Measurements from ENCODE around the gene TMCC2.
"Not testable (repeated sequence)": the region's sequence is repeated elsewhere in the genome, so short reads cannot be mapped to it uniquely, and the experiment has no call there.

TMCC2 gene

DNA sequence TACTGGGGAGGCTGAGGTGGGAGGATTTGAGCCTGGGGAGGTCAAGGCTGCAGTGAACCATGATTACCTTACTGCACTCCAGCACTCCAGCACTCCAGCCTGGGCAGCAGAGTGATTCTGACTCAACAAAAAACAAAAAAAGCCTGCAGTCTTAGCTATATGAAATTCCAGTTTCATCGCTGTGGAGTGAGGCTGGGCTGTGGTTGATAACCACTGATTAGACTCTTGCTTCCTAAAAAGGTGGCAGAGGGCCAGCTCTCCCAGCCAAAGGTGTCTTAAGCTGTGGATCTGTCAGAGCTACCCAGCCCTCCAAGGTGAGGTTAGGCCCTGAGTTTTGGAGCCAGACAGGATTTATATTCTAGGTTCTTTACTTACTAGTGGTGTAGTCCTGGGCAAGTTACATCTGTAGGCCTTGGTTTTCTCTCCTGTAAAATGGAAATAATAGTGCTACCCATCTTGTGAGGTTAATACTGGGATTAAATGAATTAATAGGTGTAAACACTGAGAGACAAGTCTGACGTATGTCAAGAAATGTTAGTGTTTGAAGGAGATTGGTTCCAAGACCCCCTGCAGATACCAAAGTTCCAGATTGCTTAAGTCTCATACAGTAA lies 35.9 kb downstream of the TMCC2 start:
- DNase-seq = no peak

- DNase-seq = no peak
Measured at GRCh38 chr1:205266611-205267305, 39.0 kb downstream of the TMCC2 start.

DNA sequence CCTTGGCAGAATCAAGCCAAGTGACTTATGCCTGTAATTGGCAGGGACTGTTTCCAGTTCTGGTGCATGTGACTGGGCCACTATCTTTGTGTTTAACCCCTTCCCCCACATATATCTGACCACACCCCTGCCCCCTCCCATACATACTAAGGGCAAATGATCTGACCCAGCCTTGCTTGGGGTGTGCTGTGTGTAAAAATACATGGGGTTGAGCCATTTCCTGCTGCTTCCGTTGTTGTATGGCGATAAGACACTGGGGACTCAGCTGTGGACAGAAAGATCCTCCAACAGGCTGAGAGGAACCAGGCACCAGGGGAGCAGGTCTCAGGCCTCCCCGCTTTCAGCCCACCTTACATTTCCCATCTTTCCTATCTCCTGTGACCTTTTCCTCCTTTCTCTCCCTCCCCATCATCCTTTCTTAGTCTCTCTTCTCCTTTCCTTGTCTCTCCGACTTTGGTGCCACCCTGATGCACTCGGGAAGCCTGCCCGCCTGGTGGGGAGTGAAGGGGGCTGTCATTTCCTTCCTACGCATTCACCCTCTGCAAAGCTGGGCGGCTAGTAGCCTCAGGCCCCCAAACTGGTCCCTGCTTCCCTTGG lies 39.7 kb downstream of the TMCC2 start:
- no peak for DNase-seq

DNA sequence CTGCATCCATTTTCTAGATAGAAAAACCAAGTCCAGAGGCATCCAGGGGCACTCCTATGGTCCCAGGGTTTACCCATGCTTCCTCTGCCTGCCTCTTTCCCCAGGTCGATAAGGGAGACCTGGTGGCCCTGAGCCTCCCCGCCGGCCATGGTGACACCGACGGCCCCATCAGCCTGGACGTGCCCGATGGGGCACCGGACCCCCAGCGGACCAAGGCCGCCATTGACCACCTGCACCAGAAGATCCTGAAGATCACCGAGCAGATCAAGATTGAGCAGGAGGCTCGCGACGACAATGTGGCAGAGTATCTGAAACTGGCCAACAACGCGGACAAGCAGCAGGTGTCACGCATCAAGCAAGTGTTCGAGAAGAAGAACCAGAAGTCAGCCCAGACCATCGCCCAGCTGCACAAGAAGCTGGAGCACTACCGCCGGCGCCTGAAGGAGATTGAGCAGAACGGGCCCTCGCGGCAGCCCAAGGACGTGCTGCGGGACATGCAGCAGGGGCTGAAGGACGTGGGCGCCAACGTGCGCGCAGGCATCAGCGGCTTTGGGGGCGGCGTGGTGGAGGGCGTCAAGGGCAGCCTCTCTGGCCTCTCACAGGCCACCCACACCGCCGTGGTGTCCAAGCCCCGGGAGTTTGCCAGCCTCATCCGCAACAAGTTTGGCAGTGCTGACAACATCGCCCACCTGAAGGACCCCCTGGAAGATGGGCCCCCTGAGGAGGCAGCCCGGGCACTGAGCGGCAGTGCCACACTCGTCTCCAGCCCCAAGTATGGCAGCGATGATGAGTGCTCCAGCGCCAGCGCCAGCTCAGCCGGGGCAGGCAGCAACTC lies 41.3 kb downstream of the TMCC2 start:
- no peak for DNase-seq

GRCh38 chr1:205269711-205270110 lies 42.0 kb downstream of the TMCC2 start:
- no peak for DNase-seq

GRCh38 chr1:205270271-205270670 lies 42.5 kb downstream of the TMCC2 start:
- no peak for DNase-seq

GRCh38 chr1:205270764-205271163 lies 43.0 kb downstream of the TMCC2 start:
- DNase-seq = no peak

- no peak for DNase-seq
Measured at GRCh38 chr1:205271277-205271676, 43.5 kb downstream of the TMCC2 start.

GRCh38 chr1:205271745-205272144 lies 44.0 kb downstream of the TMCC2 start:
- DNase-seq = no peak

DNA sequence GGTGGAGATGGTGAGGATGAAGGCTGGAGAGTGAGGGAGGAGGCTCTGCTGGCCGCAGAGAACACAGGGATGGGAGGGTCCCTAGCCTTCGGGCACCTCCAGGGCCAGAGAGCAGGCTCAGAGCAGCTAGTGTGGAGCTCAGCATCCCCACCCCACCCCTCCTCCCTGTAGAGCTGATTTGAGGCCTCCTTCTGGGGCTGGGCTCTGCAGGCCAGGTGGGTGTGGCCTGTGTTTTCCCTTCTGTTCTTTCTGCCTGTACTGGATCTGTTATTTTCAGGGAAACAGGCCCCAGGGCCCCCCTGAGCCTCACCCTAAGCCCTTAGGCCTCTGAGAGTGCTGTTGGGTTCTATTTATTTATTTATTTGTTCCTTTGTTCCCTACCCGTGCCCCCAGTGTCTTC lies 44.8 kb downstream of the TMCC2 start:
- no peak for DNase-seq

DNA sequence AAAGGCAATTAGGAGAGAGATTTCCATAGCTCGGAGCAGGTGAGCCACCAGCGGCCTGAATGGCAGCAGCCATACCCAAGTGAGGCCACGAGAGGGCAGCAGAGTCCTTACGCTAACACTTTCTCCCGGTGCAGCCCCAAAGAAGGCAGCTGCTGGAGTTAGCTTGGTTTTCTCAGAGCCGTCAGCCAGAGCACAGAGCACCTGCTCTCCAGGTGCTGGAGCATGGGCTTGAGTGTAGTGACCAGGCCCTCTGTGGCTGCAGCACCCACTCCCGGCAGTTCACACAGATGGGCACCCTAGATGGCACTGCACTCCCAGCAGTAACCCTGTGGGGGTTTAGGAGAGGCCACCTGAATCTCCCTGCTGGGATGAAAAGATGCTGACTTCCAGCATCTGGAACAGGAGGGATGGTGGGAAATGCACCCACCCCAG lies 45.8 kb downstream of the TMCC2 start:
- peak; percentile 84 for DNase-seq

GRCh38 chr1:205274041-205274691 lies 46.4 kb downstream of the TMCC2 start:
- DNase-seq = no peak

DNA sequence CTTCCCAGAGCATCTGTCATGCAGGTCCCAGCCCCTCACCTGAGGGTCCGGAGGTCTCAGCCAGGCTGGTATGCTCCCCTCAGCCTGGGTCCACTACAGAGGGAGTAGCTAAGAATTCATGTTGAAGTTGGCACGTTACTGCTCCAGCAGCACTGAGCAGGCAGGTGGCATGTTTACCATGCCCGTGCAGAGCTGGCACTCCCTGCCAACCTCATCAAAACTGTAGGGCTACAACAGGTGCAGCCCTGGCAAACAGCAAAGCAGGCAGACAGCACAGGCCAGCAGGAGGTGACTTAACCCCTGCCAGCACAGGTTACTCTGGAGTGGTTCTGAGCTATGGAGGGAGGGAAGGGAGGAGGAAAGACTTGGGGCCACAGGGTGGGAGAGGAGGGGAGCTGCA lies 47.4 kb downstream of the TMCC2 start:
- no peak for DNase-seq

DNA sequence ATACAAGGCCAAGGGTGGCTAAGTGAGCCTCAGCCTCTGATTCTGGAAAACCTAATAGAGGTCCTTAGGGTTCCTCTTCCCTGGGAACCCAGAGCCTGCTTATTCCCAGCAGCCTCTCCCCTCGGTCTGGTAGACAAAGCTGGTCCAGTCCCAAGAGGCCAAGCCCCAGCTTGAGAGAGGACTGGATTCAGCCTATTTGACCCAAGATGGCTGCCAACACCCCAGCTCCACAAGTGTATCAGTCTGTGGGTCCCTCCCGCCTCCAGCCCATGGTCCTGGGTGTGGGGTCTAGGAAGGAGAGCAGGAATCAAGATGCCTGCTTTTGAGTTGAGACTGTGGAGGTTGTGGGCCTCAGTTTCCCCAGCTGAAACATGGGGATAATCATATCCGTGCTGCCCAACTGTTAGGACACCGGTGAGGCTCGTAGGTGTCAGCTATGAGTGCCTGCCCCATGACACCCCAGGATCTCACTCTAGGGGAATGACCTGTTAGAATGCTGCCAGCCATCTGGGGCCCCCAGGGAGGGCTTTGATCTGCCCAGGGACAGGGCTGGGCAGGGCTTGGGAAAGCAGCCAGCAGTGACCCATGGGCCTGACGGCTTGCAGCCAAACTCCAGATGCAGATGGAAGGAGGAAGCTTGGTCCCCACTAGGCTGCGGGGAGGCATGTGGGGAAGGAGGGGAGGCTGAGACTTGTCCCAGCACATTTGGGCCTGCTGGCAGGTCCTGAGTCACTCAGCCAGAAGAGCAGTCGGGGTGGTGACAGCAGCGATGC lies 48.4 kb downstream of the TMCC2 start:
- no peak for DNase-seq

- no peak for DNase-seq
Measured at GRCh38 chr1:205276689-205277065, 48.9 kb downstream of the TMCC2 start.

DNA sequence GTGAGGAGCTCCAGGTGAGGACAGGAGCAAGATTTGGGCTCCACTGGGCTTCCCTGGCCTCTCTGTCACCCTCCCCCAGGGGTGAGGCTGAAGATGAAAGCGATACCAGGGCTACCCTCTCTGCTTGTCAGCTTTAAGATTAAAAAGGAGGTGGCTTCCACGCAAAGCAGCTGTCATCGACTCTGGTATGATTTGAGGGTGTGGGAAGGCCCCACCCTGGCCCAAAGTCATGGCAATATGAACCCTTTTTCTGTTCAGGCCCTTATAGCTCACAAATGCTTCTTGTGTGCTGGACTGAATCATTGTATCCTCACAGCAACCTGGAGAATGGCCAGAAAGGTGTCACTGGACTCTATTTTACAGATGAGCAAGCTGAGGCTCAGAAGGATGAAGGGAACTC lies 52.2 kb downstream of the TMCC2 start:
- DNase-seq = no peak

GRCh38 chr1:205280666-205281395 lies 53.1 kb downstream of the TMCC2 start:
- not testable (repeated sequence) for DNase-seq

DNA sequence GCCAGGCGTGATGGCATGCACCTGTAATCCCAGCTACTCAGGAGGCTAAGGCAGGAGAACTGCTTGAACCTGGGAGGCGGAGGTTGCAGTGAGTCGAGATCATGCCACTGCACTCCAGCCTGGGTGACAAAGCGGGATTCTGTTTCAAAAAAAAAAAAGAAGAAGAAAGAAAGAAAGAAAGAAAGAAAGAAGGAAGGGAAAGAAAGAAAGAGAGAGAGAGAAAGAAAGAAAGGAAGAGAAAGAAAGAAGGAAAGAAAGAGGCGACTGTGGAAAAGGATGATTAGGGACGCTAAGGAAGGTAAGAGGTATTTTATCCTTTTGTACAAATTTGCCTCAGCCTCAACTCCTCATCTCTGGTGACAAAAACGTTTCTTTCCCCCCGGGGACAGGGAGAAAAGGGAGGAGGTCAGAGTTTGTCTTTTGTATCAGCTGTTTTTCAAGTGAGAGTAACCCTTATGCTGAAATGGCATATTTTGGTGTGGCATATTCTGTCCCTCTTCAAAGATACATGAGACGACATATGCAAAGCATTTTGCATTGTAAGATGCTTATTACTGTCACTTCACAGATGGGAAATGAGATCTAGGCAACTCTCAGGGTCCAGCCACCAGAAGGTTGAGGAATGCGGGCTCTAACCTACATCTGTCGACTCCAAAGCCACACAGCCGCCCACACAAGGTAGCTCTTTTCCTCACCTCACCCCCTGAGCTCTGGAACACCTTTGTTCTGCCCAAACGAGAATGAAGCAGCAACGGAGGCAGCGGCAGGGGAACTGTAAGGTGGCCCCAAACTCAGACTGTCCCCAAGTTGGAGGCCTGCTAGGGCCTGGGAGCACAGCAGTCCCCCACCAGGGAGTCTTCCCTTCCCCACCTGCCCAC lies 55.8 kb downstream of the TMCC2 start:
- no peak for DNase-seq

- DNase-seq = peak; percentile 74
Measured at GRCh38 chr1:205284420-205285144, 56.8 kb downstream of the TMCC2 start.
